ENCODE results near the gene TMEM154. TPM values are rescaled to one million over a fixed set of nuclear protein-coding genes. Genes with fewer than 3 reads are reported as not detected.

Gene TMEM154
- total RNA-seq, 2 donors from 2014 or later = 1.4 to 5.4 TPM

GRCh38 chr4:152698089-152698499 is 18.3 kb upstream of the TMEM154 start:
- intact Hi-C loops (cut with DNase I, micrococcal nuclease) = no loop called here
- DNase-seq = no peak
- ATAC-seq = no peak

DNA sequence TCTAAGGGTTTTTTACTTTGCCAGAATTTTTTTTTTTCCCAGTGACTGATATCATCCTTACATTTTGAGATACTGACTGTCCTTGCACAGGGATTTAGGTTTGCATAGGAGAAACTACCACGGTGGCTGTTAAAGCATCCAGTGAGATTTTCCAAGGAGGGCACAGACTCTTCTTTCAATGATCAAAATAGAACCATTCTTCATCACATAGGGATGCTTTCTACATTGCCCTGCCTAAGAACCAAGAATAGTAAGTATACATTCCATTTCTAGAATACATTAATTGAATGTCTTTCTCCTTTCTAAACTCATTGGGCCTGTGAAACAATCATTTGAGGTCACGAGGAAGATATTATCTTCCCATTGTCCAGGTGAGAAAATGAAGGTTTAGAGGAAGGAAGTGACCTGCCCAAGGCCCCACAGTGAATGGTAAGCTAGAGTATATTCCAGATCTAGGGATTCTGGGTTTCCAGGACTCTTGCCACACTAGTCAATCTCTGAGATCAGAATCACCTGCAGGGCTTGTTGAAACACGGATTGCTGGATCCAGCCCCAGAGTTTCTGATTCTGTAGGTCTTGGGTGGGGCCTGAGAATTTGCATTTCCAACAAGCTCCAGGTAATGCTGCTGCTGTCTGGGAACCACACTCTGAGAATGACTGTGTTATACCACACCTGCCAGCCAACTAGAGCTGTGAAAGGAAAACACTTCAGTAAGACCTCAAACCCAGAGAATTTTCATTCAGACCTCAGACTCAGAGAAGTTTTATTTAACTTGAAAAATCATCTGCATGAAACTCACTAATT is 17.7 kb upstream of the TMEM154 start:
- ATAC-seq = no peak
- intact Hi-C loops (cut with DNase I, micrococcal nuclease) = no loop called here
- no peak for DNase-seq

GRCh38 chr4:152696764-152697261 is 17.0 kb upstream of the TMEM154 start:
- intact Hi-C loops (cut with DNase I, micrococcal nuclease) = no loop called here
- DNase-seq = peak in 1 of 2 donors; percentile 35
- ATAC-seq = peak; percentile 45

DNA sequence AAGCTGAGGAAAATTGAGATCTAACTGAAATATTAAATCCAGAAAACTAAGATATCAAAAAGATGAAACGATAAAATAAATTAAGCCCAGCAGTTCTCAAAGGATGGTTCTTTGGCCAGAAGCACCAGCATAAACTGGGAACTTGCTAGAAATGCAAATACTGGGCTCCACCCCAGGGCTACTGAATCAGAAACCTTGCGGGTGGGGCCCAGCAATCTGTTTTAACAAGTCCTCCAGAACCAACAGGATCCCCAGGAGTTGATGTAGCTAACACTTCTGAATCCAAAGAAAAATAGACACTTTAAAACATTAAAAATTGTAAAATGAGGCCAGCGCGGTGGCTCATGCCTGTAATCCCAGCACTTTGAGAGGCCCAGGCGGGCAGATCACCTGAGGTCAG is 14.1 kb upstream of the TMEM154 start:
- ATAC-seq (peak; percentile 43), DNase-seq (peak in 1 of 2 donors; percentile 16)
- intact Hi-C loops (cut with DNase I, micrococcal nuclease) = no loop called here

DNA sequence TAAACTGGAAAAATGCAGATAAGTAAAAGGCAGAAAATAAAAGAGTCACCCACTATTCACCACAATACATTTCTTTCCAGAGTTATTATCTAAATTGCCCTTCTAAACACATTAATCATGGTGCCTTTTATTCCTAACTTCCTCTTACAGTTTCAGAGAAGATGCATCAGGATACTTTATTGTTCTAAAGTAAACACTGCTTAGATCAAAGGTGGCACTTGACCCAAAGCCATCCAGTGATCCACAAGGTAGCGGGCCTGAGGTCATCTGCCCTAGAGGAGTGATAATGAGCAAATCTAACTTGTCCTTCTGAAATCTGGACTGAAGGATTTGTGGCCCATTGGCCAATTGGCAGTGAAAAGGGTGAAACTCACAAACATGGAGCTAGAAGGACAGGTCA is 12.0 kb upstream of the TMEM154 start:
- ATAC-seq (peak; percentile 85), DNase-seq (no peak)
- intact Hi-C loops (cut with DNase I, micrococcal nuclease) = no loop called here

- intact Hi-C loops (cut with DNase I, micrococcal nuclease) = no loop called here
- DNase-seq (no peak), ATAC-seq (peak; percentile 37)
These were observed 11.2 kb upstream of the TMEM154 start for GRCh38 chr4:152690706-152691651.

DNA sequence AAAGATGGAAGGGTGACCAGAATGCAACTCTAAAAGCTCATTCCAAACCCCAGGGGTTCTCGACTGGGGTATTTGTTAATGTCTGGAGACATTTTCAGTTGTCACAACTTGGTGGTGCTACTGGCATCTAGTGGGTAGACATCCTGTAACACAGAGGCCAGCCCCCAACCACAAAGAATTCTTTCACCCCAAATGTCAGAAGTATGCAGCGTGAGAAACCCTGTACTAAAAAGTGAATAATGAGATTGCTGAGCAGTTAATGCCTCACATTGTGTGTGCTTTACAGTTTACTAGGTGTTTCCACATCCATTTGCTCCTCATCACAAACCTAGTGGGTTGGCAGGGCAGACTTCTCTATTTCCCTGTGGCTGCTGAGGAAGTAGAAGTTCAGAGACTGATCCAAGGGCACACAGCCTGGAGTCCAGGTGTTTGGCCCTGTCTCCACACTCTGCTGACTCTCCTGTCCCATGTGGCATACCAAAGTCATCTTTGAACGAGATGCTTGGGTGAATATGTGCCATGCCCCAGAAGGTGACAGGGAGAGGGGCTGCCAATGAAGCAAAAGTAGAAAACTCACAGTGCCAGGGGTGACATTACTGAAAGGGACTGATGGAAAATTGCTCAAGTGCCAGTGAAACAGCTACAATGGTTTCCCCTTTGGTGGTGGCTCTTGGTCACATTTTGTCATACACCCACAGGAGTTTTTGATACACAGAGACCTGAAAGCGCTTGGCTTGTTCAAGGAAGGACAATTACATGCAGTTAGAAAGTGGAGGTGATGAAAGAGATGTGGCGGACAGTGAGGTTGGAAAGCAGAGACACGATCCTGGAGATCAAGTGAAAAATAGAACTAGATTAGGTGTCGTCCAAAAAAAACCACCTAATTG is 10.1 kb upstream of the TMEM154 start:
- intact Hi-C loops (cut with DNase I, micrococcal nuclease) = no loop called here
- no peak for ATAC-seq
- DNase-seq = no peak

DNA sequence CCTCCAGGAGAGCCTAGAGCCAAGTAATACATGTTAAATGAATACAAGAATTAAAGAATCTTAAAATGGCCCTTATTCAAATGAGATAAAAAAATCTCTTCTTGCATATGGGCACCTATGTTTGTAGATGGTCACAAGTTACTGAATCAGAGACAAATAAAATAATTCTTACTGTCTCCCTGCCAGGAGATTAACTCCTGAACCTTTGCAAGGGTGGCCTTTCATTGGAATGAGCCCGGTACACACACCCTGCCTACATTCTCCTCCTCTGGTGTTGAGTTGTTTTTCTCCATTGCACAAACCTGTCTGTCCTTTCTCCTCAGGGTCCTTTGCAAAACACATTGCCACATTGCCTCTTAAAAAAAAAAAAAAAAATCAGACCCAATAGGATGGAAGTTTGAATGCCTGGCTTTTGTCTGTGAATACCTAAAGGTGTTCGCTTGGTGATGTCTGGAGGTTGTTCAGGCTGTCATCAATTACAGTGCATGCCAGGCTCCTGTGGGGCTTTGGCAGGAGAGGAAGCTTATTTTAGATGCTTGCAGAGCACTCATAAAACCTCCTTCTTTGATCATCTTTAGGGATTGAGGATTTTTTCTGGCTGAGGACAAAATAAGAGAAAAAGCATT is 8.3 kb upstream of the TMEM154 start:
- no peak for DNase-seq
- intact Hi-C loops (cut with DNase I, micrococcal nuclease) = no loop called here
- no peak for ATAC-seq

DNA sequence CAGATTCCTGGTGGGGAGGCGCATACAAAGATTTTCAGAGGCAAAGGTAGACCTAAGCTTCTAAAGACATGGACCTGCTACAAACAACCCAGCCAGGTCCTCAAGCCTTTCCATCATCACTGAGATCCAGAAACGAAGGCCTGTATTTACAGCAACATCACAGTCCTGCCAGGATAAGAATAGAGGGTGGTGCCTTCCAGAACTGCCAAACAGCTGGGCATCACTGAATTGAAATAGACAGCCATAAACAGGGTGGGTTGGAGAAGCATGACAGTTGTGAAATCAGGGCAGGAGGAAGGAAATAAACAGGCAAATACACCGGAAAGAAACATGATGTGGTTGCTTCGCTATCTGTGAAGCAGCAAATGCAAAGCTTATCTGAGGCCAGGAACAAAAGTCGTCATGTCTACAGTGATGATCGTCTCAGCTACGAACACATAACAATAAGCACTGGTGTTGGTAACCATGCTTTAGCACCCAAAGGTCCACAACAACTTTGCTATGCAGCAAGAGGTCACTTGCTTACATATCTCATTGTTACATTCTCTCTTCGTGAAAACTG is 6.7 kb upstream of the TMEM154 start:
- DNase-seq (no peak), ATAC-seq (no peak)
- intact Hi-C loops (cut with DNase I, micrococcal nuclease) = no loop called here

GRCh38 chr4:152684587-152684986 is 4.8 kb upstream of the TMEM154 start:
- ATAC-seq (no peak), DNase-seq (no peak)
- intact Hi-C loops (cut with DNase I, micrococcal nuclease) = no loop called here

DNA sequence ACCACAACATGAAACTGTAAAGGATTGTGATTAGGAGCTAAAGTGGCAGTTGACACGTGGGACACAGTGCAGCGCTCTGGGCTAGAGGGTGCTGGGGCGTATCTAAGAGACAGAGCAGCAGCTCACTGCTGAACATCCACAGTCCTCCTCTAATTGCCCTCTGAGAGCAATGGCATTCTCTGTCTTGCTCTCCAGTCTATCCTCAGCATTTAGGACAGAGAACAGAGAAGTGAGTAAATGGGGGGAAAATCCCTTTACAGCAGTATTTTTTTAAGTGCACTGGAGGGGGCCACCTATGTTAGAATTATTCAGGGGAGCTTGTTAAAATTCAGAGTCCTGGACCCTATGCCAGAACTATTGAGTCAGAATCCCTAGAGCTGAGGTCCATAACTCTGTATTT is 4.2 kb upstream of the TMEM154 start:
- intact Hi-C loops (cut with DNase I, micrococcal nuclease) = no loop called here
- no peak for DNase-seq
- no peak for ATAC-seq

DNA sequence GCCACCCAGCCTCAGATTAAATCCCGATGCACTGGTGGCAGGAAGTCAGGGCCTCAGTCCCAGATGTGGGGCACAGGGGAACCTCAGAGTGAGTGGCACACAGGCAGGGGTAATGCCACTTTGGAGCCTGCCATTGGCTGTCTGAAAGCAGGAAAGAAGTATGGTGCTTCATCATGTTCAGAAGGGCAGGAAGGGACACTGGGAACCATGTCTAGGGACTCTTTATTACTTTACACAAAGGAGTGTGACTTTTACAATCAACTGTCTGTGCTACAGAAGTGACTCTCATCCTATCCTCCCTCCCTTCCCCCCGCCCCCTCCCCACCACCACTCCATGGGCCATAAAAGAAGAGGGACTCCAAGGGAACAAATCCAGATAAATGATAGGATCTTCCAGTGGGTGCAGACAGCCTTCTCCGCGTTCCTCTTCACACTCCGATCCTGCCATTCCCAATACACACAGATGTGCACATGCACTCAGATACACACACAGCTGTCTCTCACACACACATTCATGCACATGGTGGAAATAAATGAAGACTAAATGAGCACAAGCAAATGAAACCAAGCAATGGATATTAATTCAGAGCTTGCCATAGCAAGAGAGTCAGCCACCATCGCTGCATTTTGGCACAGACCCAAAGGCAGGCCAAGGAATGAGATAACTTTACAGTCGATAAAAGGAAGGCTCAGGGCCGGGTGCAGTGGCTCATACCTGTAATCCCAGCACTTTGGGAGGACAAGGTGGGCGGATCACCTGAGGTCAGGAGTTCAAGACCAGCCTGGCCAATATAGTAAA is 2.5 kb upstream of the TMEM154 start:
- peak in 1 of 2 donors; percentile 63 for DNase-seq
- intact Hi-C loops (cut with DNase I, micrococcal nuclease) = no loop called here
- peak; percentile 76 for ATAC-seq

DNA sequence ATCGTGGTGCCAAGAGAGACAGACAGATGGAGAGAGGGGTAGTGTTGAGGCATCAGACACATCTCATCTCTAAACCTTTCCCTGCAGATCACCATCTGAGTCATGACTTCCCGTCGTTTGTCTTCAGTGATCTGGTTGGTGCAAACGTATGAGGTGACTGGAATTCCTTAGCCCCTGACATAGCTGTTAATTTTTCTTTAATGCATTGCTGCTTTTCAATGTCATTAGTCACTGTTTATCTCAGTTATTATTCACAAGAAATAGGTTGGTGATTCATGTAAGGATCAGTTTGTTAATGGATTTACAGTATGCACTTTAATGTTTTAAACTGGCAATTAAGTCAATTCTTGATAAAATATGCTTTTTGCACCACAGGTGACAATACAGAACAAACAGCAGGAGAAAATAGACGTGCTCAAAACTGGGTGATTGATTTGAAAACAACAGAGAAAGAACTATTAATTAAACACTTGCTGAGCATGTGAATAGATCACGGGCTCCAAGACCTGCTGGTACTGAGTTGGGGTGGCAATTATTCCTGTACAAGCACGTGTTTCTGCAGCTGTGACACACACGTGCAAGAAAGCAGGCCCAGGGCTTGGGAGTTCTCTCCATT is 1.3 kb upstream of the TMEM154 start:
- ATAC-seq = no peak
- DNase-seq = no peak
- intact Hi-C loops (cut with DNase I, micrococcal nuclease) = no loop called here

- intact Hi-C loops (cut with DNase I, micrococcal nuclease) = no loop called here
- peak; percentile 21 for ATAC-seq
- no peak for DNase-seq
These were observed 956 bp downstream of the TMEM154 start for GRCh38 chr4:152678841-152679240.

GRCh38 chr4:152677117-152677516 is 2.7 kb downstream of the TMEM154 start:
- ATAC-seq (no peak), DNase-seq (no peak)
- intact Hi-C loops (cut with DNase I, micrococcal nuclease) = no loop called here

- intact Hi-C loops (cut with DNase I, micrococcal nuclease) = no loop called here
- no peak for ATAC-seq
These were observed 3.5 kb downstream of the TMEM154 start for GRCh38 chr4:152676052-152676854.

More at GRCh38 chr4:152676052-152676854, 3.5 kb downstream of the TMEM154 start:
- no peak for DNase-seq

Measured in left colon (tissue), 2 donors.